Smooth muscle cell (in vitro differentiated cells): ENCODE data around the gene SCAPER. TPM values are rescaled to one million over a fixed set of nuclear protein-coding genes. Genes with fewer than 3 reads are reported as not detected.
A peak's percentile ranks its signal among the peaks of the same experiment; 100 is the strongest.

Experiments used
- DNase-seq: peaks from one replicate; lab custom pipeline; 2025; ENCODE audit not compliant: unreplicated experiment; lab: John Stamatoyannopoulos, UW
- H2AFZ ChIP-seq: fragments of 200-600 bp; sonication (generic); 2 replicates; pipeline ENCODE4 v1.6.0; 2016; ENCODE audit warnings: antibody characterized with exemption, low read depth, mild to moderate bottlenecking
- H3F3A ChIP-seq: fragments of 200-600 bp; sonication (generic); 2 replicates; pipeline ENCODE4 v1.6.0; 2017; ENCODE audit warnings: antibody characterized with exemption, low read depth
- H3K27ac ChIP-seq: fragments of 200-600 bp; sonication (generic); 2 replicates; pipeline ENCODE4 v1.5.1; 2016; ENCODE audit warnings: low read depth, mild to moderate bottlenecking
- H3K27me3 ChIP-seq: fragments of 200-600 bp; sonication (generic); 2 replicates; pipeline ENCODE4 v1.6.1; 2016; ENCODE audit warnings: low read depth, mild to moderate bottlenecking
- H3K36me3 ChIP-seq: fragments of 200-600 bp; sonication (generic); 2 replicates; pipeline ENCODE4 v1.5.1; 2016; ENCODE audit warnings: low read depth
- H3K4me1 ChIP-seq: fragments of 200-600 bp; sonication (generic); 2 replicates; pipeline ENCODE4 v1.5.1; 2016; ENCODE audit warnings: low read depth
- H3K4me2 ChIP-seq: fragments of 200-600 bp; sonication (generic); 2 replicates; pipeline ENCODE4 v1.6.0; 2016; ENCODE audit warnings: mild to moderate bottlenecking
- H3K4me3 ChIP-seq: fragments of 200-600 bp; sonication (generic); 2 replicates; pipeline ENCODE4 v1.5.1; 2016; ENCODE audit warnings: mild to moderate bottlenecking
- H3K79me2 ChIP-seq: fragments of 200-600 bp; sonication (generic); 2 replicates; pipeline ENCODE4 v1.6.0; 2016; ENCODE audit warnings: low read depth, mild to moderate bottlenecking
- H3K9ac ChIP-seq: fragments of 200-600 bp; sonication (generic); 2 replicates; pipeline ENCODE4 v1.6.0; 2016; ENCODE audit warnings: low read depth
- H3K9me3 ChIP-seq: fragments of 200-600 bp; sonication (generic); replicated peaks from 2 replicates; pipeline ENCODE4 v1.5.1; 2016; ENCODE audit warnings: low read depth
- H4K20me1 ChIP-seq: fragments of 200-600 bp; sonication (generic); 2 replicates; pipeline ENCODE4 v1.6.0; 2016; ENCODE audit warnings: low read depth
- WGBS: methylation state at CpG from one replicate; pipeline ENCODE4 v1.1.7; 2016; ENCODE audit warnings: low lambda C conversion rate; 5-methylcytosine and 5-hydroxymethylcytosine counted together
- polyA plus RNA-seq: library from polyadenylated mRNA; unstranded; fragments of >200 nt; fragmentation: Nextera tagmentation; extraction: Ambion mirVana; gene quantifications from 2 replicates; pipeline ENCODE4 v1.2.1, GENCODE V29; 2016
- total RNA-seq: library from RNA; depleted of rRNA; stranded (reverse); fragments of >200 nt; gene quantifications from 2 replicates; pipeline ENCODE4 v1.2.3, GENCODE V29; 2014
- TF ChIP-seq, protein P1 (sequence below): fragments of 200-600 bp; sonication (generic); IDR thresholded peaks from 2 replicates; pipeline ENCODE4 v1.5.1; 2017; ENCODE audit warnings: borderline replicate concordance, mild to moderate bottlenecking, antibody characterized with exemption; ENCODE audit not compliant: insufficient read depth, poor library complexity, severe bottlenecking

SCAPER gene
- total and polyA plus RNA-seq, 2 experiments from 2014 or later, result 6.6 to 34.3 TPM

DNA sequence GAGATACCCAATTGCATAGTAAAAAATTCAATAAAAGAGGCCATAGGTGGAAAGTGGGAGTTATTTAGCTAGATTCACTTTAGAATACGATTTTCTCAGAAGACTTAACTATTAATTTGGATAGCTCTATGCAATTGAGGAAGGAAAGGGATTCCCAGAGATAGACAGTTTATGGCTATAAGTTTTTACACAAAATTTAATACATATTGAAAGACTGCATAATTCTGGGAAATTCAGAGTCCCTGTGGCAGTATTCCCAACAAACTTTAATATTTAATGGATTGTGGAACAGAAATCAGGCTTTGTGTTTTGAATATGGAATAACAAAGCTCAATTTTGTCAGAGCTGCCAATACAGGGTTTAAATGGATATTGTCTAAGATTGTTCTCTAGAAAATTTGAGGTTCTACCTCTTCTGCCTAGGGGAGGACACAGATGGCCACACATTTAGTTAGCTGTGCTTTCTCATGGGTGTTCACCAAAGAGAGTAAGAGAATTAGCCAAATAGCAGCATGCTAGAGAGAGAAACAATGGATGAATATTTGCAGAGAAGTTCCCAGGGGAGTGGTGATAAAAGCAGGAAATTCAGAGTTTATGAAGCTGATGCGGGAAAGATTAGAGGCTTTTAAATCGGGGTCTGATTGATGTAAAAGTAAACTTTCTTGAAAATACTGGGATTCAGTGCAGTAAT, 560.1 kb downstream of the SCAPER start:
- peaks cover 13% of the 10 kb centered on the region for H4K20me1 ChIP-seq
- H3K27ac ChIP-seq, result no peak overlapping the region
- no peak overlapping the region for H3K9ac ChIP-seq
- H3K4me1 ChIP-seq, result peaks cover 37% of the 10 kb centered on the region
- no peak overlapping the region for H3K4me3 ChIP-seq
- peaks cover 97% of the 10 kb centered on the region for H3K27me3 ChIP-seq
- H2AFZ ChIP-seq, result no peak overlapping the region
- H3F3A ChIP-seq, result no peaks in the 10 kb centered on the region
- no peaks in the 10 kb centered on the region for H3K36me3 ChIP-seq
- no peak overlapping the region for H3K4me2 ChIP-seq
- DNase-seq, result no peak
- TF ChIP-seq, protein P1, sequence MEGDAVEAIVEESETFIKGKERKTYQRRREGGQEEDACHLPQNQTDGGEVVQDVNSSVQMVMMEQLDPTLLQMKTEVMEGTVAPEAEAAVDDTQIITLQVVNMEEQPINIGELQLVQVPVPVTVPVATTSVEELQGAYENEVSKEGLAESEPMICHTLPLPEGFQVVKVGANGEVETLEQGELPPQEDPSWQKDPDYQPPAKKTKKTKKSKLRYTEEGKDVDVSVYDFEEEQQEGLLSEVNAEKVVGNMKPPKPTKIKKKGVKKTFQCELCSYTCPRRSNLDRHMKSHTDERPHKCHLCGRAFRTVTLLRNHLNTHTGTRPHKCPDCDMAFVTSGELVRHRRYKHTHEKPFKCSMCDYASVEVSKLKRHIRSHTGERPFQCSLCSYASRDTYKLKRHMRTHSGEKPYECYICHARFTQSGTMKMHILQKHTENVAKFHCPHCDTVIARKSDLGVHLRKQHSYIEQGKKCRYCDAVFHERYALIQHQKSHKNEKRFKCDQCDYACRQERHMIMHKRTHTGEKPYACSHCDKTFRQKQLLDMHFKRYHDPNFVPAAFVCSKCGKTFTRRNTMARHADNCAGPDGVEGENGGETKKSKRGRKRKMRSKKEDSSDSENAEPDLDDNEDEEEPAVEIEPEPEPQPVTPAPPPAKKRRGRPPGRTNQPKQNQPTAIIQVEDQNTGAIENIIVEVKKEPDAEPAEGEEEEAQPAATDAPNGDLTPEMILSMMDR, result no peak
- H3K79me2 ChIP-seq, result no peaks in the 10 kb centered on the region
- WGBS, result 20% methylated on average over 3 of the region's 3 CpGs
- no peaks in the 10 kb centered on the region for H3K9me3 ChIP-seq

DNA sequence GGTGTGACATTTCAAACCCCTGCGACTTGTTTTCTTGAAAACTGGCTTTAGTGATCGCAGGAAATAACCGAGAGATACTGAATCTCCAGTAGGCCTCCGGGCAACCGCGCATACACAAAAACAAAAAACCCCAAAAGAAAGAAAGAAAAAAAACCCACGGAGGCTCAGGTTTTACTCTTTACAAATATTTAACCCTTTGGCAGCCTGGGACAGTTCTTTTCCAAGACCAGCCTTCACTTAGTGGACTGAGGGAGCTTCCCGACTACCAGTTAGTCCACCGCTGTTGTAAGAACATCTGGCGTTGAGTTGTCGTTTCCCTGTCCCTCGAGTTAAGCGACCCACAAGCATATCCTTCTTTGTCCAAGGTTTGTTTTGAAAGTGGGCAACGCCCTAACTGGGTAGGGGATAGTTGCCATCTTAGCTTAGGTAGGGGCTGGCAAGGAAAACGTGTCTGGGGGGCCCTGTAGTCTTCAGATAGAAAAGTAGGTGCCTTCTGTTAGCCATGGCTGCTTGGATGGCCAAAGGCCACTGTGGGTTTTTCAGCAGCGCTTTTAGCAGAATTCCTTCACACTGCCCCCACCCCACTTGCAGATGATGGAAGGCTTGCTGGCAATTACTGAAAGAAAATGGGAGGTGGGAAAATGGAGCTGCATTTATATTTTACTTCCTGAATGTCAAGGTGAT, 561.7 kb downstream of the SCAPER start:
- no peak overlapping the region for H3K4me2 ChIP-seq
- 11% methylated on average over 16 of the region's 16 CpGs for WGBS

DNA sequence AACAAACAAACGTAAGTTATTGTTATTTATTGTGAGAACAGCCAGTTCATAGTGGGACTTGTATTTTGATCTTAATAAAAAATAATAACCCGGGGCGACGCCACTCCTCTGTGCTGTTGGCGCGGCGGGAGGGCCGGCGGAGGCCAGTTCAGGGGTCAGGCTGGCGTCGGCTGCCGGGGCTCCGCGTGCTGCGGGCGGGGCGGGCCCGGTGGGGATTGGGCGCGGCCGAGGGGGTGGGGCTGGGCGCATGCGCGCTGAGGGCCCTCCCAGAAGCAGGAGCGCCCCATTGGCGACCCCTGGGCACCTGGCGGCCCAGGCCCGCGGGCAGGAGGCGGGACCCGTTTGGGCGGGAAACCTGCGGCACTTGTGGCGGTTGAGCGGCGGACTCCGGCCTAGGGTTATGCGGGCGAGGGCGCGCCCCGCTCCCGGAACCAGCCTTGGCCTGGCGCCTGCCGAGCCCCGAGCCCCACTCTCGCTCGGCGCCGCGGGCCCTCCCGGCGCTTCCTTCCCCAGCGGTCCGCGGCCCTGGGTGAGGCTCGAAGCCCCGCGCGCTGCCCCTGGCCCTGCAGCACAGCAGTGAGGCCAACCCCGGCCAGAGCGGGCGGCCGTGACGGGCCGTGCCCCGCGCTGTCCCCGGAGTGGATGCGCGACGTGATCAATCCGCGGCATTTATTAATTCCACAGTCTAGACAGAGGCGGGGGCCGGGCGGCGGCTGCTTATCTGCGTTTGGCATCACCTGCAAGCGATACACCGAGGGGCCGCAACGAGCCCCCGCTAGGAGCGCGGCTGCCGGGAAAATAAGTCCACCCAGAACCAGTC, 562.5 kb downstream of the SCAPER start:
- peak overlapping the region; percentile 79 for H3K4me2 ChIP-seq
- H3K36me3 ChIP-seq, result no peaks in the 10 kb centered on the region
- DNase-seq, result no peak
- peaks cover 100% of the 10 kb centered on the region for H3K27me3 ChIP-seq
- no peaks in the 10 kb centered on the region for H3K9me3 ChIP-seq
- H3K4me3 ChIP-seq, result no peak overlapping the region
- TF ChIP-seq, protein P1, result no peak
- H3K79me2 ChIP-seq, result no peaks in the 10 kb centered on the region
- H3K9ac ChIP-seq, result no peak overlapping the region
- H3K27ac ChIP-seq, result no peak overlapping the region
- WGBS, result 4% methylated on average over 61 of the region's 87 CpGs
- H4K20me1 ChIP-seq, result peaks cover 29% of the 10 kb centered on the region
- H3F3A ChIP-seq, result no peaks in the 10 kb centered on the region
- H2AFZ ChIP-seq, result no peak overlapping the region
- peaks cover 44% of the 10 kb centered on the region for H3K4me1 ChIP-seq

More for the DNA sequence above, 561.7 kb downstream of the SCAPER start:
- H3K4me1 ChIP-seq, result peaks cover 37% of the 10 kb centered on the region
- DNase-seq, result no peak
- H3K9me3 ChIP-seq, result no peaks in the 10 kb centered on the region
- no peak overlapping the region for H2AFZ ChIP-seq
- peaks cover 100% of the 10 kb centered on the region for H3K27me3 ChIP-seq
- H3K9ac ChIP-seq, result no peak overlapping the region
- H3K27ac ChIP-seq, result no peak overlapping the region
- H3F3A ChIP-seq, result no peaks in the 10 kb centered on the region
- no peak overlapping the region for H3K4me3 ChIP-seq
- H3K36me3 ChIP-seq, result no peaks in the 10 kb centered on the region
- peaks cover 29% of the 10 kb centered on the region for H4K20me1 ChIP-seq
- TF ChIP-seq, protein P1, result no peak
- no peaks in the 10 kb centered on the region for H3K79me2 ChIP-seq
